GM19025 (cell line): Measurements from ENCODE around the gene SPAG16.

Experiments used
- ATAC-seq: cut with Tn5 transposase; IDR thresholded peaks from one replicate; pipeline ENCODE4 v1.9.1; 2021; ENCODE audit warnings: mild to moderate bottlenecking, low read depth, moderate library complexity; ENCODE audit not compliant: unreplicated experiment

SPAG16 gene

GRCh38 chr2:214126135-214126534 lies 841.9 kb downstream of the SPAG16 start:
- no peak for ATAC-seq

- no peak for ATAC-seq
Observed at GRCh38 chr2:214127170-214127569, 842.9 kb downstream of the SPAG16 start.

GRCh38 chr2:214127571-214127970 lies 843.3 kb downstream of the SPAG16 start:
- ATAC-seq = no peak

- ATAC-seq = no peak
Observed at GRCh38 chr2:214128040-214128439, 843.8 kb downstream of the SPAG16 start.

- ATAC-seq = no peak
Observed at GRCh38 chr2:214130114-214130513, 845.9 kb downstream of the SPAG16 start.

- no peak for ATAC-seq
Observed at GRCh38 chr2:214135966-214136365, 851.7 kb downstream of the SPAG16 start.

- no peak for ATAC-seq
Observed at GRCh38 chr2:214138779-214139178, 854.5 kb downstream of the SPAG16 start.

GRCh38 chr2:214139630-214140284 lies 855.5 kb downstream of the SPAG16 start:
- no peak for ATAC-seq

- no peak for ATAC-seq
Observed at GRCh38 chr2:214156971-214157370, 872.7 kb downstream of the SPAG16 start.

- ATAC-seq = no peak
Observed at GRCh38 chr2:214158851-214159250, 874.6 kb downstream of the SPAG16 start.

- ATAC-seq = no peak
Observed at GRCh38 chr2:214169281-214169680, 885.0 kb downstream of the SPAG16 start.

- no peak for ATAC-seq
Observed at GRCh38 chr2:214169736-214170135, 885.5 kb downstream of the SPAG16 start.

GRCh38 chr2:214174563-214174962 lies 890.3 kb downstream of the SPAG16 start:
- no peak for ATAC-seq

- no peak for ATAC-seq
Observed at GRCh38 chr2:214180071-214180470, 895.8 kb downstream of the SPAG16 start.

GRCh38 chr2:214180686-214181085 lies 896.4 kb downstream of the SPAG16 start:
- ATAC-seq = no peak

GRCh38 chr2:214184461-214184860 lies 900.2 kb downstream of the SPAG16 start:
- ATAC-seq = no peak

- no peak for ATAC-seq
Observed at GRCh38 chr2:214185546-214185945, 901.3 kb downstream of the SPAG16 start.

- ATAC-seq = no peak
Observed at GRCh38 chr2:214192711-214193110, 908.4 kb downstream of the SPAG16 start.

- no peak for ATAC-seq
Observed at GRCh38 chr2:214193943-214194342, 909.7 kb downstream of the SPAG16 start.

- no peak for ATAC-seq
Observed at GRCh38 chr2:214196260-214196659, 912.0 kb downstream of the SPAG16 start.

- ATAC-seq = no peak
Observed at GRCh38 chr2:214201892-214202291, 917.6 kb downstream of the SPAG16 start.

GRCh38 chr2:214203214-214203613 lies 919.0 kb downstream of the SPAG16 start:
- ATAC-seq = no peak
